Smooth muscle cell of the coronary artery (primary cell): ENCODE results near the gene POMT1. TPM values are rescaled to one million over a fixed set of nuclear protein-coding genes. Genes with fewer than 3 reads are reported as not detected.

ENCODE experiments used
- total RNA-seq: library from RNA; depleted of rRNA; stranded (reverse); fragments of >200 nt; gene quantifications from 2 replicates; pipeline ENCODE4 v1.2.3, GENCODE V29; 2014; ENCODE audit warnings: low replicate concordance

The POMT1 gene, protein sequence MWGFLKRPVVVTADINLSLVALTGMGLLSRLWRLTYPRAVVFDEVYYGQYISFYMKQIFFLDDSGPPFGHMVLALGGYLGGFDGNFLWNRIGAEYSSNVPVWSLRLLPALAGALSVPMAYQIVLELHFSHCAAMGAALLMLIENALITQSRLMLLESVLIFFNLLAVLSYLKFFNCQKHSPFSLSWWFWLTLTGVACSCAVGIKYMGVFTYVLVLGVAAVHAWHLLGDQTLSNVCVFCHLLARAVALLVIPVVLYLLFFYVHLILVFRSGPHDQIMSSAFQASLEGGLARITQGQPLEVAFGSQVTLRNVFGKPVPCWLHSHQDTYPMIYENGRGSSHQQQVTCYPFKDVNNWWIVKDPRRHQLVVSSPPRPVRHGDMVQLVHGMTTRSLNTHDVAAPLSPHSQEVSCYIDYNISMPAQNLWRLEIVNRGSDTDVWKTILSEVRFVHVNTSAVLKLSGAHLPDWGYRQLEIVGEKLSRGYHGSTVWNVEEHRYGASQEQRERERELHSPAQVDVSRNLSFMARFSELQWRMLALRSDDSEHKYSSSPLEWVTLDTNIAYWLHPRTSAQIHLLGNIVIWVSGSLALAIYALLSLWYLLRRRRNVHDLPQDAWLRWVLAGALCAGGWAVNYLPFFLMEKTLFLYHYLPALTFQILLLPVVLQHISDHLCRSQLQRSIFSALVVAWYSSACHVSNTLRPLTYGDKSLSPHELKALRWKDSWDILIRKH
- total RNA-seq: 22.3 and 37.2 TPM in 2 replicates

DNA sequence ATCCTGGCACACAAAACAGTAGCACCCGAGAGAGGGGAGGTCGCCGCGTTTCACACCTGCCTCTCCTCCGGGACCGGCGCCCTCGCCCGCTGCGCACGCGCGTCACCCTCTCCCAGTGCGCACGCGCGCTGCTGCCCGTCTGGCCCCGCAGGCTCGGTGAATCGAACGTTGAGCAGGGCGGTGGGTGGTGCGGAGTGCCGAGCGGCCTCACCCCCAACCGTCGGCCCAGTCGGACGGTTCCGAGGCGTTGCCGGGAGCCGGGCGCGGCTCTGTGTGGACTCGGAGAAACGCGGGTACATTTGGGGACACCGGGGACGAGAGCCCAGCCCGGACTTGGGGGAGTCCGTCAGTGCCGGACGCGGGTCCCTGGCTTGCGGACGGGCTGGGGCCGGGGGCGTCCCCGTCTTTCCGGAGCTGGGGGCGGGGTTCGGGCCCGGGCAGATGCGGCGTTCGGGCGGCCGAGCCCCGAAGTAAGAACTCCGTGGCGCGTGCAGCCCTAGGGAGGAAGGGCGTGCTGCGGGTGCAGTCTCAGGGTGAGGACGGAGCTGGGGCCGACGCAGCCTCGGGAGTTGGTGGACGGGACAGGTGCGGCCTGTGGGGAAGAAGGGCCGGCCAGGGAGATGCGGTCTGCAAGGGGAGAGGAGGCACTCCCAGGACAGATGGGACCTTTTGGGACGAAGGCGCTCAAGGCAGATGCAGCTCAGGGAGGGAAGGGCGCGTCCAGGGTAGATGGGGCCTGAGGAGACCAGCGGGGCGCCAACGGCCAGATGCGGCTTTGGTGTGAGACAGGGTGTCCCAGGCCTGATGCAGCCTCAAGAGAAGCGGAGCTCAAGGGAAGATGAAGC, at the start of gene POMT1:
POMT1 (plus strand) TSS at position 138 of the 845 bp plus-strand sequence. CDS start 1,301 bp downstream, outside the sequence.

DNA sequence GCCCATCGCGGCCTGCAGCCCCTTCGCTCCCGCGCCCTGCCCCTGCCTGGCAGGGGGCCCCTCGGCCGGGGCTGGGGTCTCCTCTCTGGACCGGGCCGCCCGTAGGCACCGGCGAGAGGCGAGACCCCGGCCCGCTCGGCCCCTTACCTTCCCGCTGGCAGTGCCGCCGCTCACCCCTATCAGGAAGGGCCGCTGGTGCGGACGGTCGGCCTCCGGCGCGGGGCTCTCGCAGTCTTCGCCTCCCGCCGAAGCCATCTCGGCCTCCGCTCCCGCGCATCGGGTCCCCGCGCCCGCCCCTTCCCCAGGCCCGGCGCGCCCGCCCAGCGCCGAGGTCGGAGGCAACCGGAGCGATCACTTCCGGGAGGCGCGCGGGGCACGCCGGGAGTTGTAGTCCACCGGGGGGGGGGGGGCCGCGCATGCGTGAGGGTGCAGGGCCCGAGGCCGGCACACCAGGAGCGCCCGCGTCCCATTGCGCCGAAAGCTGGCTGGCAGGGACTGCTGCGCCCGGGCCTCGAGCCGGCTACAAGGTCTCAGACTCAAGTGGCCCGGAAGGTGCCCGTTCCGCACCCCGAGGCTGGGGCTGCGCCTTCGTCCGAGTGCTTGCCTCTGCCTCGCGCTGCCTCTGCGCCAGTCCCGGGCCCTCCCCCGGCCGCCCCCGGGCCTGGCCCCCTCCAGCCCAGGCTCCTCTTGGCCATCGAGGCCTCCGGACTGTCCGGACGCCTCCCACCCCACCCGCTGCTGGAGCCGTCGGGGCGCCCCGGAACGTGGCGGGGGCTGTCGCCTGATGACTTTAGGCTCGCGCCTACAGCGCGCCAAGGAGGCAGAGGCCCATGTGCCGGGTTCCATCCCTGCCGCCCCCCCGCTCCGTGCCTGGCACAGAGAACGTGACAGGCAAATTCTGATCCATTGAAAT, 28.5 kb downstream of the POMT1 start, which contains the start of gene UCK1:
UCK1 (minus strand) TSS at position 344 of the 913 bp plus-strand sequence; CDS start at position 255, 89 bp downstream.

DNA sequence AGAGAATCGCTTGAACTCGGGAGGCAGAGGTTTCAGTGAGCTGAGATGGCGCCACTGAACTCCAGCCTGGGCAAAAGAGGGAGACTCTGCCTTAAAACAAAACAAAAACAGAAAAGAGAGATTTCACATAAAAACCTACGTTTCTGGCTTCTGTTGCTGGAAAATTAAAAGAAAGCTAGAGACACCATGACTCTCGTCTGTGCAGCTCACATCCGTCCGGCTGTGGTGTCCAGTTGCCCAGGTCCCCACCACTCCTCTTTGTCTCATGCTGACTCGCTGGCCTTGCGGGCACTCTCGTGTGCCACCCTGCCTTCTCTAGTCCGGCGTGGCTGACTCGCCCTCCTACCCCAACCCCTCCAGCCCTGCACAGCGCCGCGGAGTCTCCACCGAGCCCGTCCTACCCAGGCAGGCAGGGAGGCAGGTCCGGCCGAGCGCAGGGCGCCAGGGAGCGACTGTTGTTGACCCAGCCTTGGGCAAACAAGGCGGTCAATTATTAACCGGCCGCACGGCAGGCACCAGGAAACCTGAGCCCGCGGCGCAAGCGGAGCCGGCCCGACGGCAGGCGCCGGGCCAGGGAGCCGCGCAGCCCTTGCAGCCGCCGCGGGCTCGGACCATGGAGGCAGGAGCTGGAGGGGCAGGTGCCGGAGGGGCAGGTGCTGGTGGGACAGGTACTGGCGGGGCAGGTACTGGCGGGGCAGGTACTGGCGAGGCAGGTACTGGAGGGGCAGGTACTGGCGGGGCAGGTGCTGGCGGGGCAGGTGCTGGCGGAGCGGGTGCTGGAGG, 42.5 kb downstream of the POMT1 start, which contains the start of gene PRRT1B:
PRRT1B (plus strand) TSS at position 521 of the 783 bp plus-strand sequence; CDS start at position 614, 93 bp downstream.

Other genes starting within 250 kb of the POMT1 start
- gene FAM78A, start 226.4 kb upstream of the POMT1 start, total RNA-seq: 0.30 and 0.59 TPM in 2 replicates
- 11.4 and 11.5 TPM in 2 replicates for gene PLPP7, start 213.2 kb upstream of the POMT1 start, total RNA-seq
- 22.6 and 33.1 TPM in 2 replicates for gene PRRC2B, start 108.8 kb upstream of the POMT1 start, total RNA-seq
- gene UCK1, start 28.3 kb downstream of the POMT1 start, total RNA-seq: 13.9 and 22.5 TPM in 2 replicates
- not detected in 2 replicates for gene PRRT1B, start 42.6 kb downstream of the POMT1 start, total RNA-seq
- gene RAPGEF1, start 237.2 kb downstream of the POMT1 start, total RNA-seq: 11.0 and 16.8 TPM in 2 replicates